Testis (tissue), 3 donors: ENCODE measurements around the gene SLC29A1. TPM values are rescaled to one million over a fixed set of nuclear protein-coding genes. Genes with fewer than 3 reads are reported as not detected.

Experiments used
- DNase-seq: peaks from one replicate; pipeline ENCODE4 v3.0.0-alpha.2; 2019
- H3K27ac ChIP-seq, 2 donors: fragments of 200-600 bp; sonication (generic); one replicate each; pipeline ENCODE4 v1.5.1; 2019
- H3K27me3 ChIP-seq: fragments of 200-600 bp; sonication (generic); one replicate; pipeline ENCODE4 v1.5.1; 2019
- H3K36me3 ChIP-seq: fragments of 200-600 bp; sonication (generic); one replicate; pipeline ENCODE4 v1.5.1; 2017; ENCODE audit warnings: low read depth; ENCODE audit errors: missing control alignments
- H3K4me1 ChIP-seq: fragments of 200-600 bp; sonication (generic); one replicate; pipeline ENCODE4 v1.5.1; 2019
- H3K4me3 ChIP-seq, 2 donors: fragments of 200-600 bp; sonication (generic); one replicate each; pipeline ENCODE4 v1.5.1; 2017 to 2019
- H3K9me3 ChIP-seq: fragments of 200-600 bp; sonication (generic); one replicate; pipeline ENCODE4 v1.5.1; 2017
- POLR2A ChIP-seq: fragments of 450-650 bp; IDR thresholded peaks from one replicate; pipeline ENCODE4 v1.6.1; 2017; ENCODE audit warnings: antibody characterized with exemption, mild to moderate bottlenecking, moderate library complexity
- WGBS, 2 donors: methylation state at CpG; one replicate each; pipeline ENCODE4 v1.1.5; 2018; 5-methylcytosine and 5-hydroxymethylcytosine counted together
- intact Hi-C: fragments of 100-400 bp; cut with DNase I; formaldehyde crosslinking; loops from one replicate; pipeline ENCODE4 v1.15.1; 2023; ENCODE audit warnings: low total_unique reads
- polyA plus RNA-seq: library from polyadenylated mRNA; stranded (reverse); fragments of 350-450 nt; fragmentation: Illumina TruSeq; extraction: RNeasy Lipid Tissue Mini Kit (QIAGEN cat#74804); gene quantifications from one replicate; pipeline ENCODE4 v1.2.3, GENCODE V29; 2014; ENCODE audit warnings: low read depth, low replicate concordance; ENCODE audit not compliant: insufficient read depth
- total RNA-seq, 2 donors: library from RNA; depleted of rRNA; stranded (reverse); fragments of >200 nt; gene quantifications; one replicate each; pipeline ENCODE4 v1.2.3, GENCODE V29; 2016
- TF ChIP-seq, protein P1 (sequence below), 3 experiments: fragments of 450-650 bp in 2 of 3; fragments of 200-600 bp in 1 of 3; sonication (generic) in 1 of 3; IDR thresholded peaks; one replicate each; pipeline ENCODE4 v1.5.1; 2016 to 2019; ENCODE audit warnings: antibody characterized with exemption in 3 of 3, mild to moderate bottlenecking in 2 of 3, moderate library complexity in 1 of 3

Gene SLC29A1
- total and polyA plus RNA-seq, 3 donors from 2014 or later, result 41.2 to 70.0 (median 51.3) TPM

DNA sequence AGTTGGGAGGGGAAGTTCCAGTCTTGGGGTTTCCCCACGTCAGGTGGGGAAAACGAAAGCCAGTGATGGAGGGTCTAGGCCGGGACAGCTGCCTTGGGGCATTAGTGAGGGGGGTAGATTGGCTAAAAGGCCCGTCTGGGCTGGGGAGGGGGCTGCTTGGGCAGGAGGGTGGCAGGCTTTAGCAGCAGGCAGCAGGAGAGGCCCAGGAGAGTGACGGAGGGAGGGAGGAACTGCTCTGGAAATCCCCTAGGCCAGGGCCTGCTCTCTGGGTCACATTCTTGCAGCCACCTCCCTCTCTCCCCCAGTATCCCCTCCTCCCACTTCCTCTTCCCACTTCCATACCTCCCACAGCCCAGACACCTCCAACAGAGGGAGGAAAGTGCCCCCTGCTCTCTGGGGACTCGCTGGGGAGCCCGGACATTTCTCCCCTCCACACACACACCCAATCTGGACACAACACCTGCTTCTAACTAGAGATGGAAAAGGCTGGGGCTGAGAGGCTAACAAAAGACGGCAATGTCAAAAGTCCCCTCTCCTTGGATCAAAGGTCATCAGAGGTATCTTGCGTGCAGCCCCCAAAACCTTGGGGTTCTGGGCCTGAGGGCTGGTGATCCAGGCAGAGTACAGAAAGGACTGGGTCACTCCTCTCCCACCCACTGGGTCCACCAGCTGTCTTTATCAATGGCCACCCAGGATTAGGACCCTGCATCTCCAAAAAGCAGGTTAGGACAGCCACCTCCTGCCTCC is 40.1 kb downstream of the SLC29A1 start:
- intact Hi-C loops, result loop anchor here (10.0 kb wide), 1 partner anchor 191 kb away; no protein-coding TSS in a partner anchor
- no peaks in the 10 kb centered on the region for H3K9me3 ChIP-seq
- peaks cover 23% of the 10 kb centered on the region for H3K4me1 ChIP-seq
- no peak for DNase-seq
- no peak overlapping the region for H3K4me3 ChIP-seq
- no peaks in the 10 kb centered on the region for H3K27me3 ChIP-seq
- no peak overlapping the region for H3K27ac ChIP-seq
- TF ChIP-seq, protein P1, sequence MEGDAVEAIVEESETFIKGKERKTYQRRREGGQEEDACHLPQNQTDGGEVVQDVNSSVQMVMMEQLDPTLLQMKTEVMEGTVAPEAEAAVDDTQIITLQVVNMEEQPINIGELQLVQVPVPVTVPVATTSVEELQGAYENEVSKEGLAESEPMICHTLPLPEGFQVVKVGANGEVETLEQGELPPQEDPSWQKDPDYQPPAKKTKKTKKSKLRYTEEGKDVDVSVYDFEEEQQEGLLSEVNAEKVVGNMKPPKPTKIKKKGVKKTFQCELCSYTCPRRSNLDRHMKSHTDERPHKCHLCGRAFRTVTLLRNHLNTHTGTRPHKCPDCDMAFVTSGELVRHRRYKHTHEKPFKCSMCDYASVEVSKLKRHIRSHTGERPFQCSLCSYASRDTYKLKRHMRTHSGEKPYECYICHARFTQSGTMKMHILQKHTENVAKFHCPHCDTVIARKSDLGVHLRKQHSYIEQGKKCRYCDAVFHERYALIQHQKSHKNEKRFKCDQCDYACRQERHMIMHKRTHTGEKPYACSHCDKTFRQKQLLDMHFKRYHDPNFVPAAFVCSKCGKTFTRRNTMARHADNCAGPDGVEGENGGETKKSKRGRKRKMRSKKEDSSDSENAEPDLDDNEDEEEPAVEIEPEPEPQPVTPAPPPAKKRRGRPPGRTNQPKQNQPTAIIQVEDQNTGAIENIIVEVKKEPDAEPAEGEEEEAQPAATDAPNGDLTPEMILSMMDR (IDR thresholded peaks at IDR 0.05), result no peak
- TF ChIP-seq POLR2A, result no peak
- H3K36me3 ChIP-seq, result no peaks in the 10 kb centered on the region
- 55 to 62% methylated on average over 9 of the region's 9 CpGs for WGBS, 2 donors

DNA sequence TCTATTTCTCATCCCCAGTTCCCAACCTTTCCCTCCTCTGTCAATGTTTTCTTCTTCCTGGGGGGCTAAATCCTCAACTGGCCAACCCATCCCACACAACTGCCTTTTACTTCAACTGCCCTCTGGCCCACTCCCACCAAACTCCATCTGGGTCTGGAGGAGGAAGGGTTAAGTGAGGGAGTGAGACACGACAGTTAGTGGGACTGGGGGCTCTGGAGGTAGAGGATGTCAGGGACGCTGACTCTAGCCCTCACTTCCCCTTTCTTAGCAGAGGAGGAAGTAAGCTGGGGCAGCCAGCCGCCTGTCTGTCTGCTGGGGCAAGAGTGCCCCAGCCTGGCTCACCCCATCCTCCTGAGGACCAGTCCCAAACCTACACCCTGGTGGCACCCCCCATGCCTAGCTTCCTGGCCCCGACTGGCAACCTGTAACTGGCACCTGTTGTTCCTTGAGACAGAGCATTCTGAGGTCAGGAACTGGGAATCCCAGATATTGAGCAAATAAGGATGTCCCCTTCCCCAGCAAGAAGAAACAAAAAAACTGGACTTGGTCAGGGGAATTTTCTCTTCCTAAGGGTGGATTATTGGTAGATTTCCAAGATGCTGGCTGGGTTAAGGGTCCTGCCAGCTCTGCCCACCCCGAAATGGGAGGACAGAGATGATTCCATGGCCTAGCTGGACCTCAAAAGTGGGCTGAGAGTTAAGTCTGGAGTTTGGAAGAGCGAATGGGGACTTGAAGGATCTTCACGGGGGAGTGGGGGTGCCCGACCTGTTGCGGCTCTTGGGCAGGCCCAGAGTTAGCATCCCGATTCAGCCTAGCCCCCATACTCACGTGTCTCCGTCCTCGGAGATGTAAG is 41.0 kb downstream of the SLC29A1 start:
- peak; percentile 33 for DNase-seq
- intact Hi-C loops, result loop anchor here (10.0 kb wide), 1 partner anchor 190 kb away; no protein-coding TSS in a partner anchor
- Histone ChIP-seq H3K4me3 (peak overlapping the region; percentile 85 to 87), H3K36me3 (no peaks in the 10 kb centered on the region), H3K9me3 (no peaks in the 10 kb centered on the region), H3K4me1 (peaks cover 23% of the 10 kb centered on the region), H3K27ac (peak overlapping the region; percentile 77 to 87), H3K27me3 (no peaks in the 10 kb centered on the region)
- WGBS, 2 donors, result 10% methylated on average over 9 to 13 of the region's 13 CpGs
- TF ChIP-seq, protein P1 (IDR thresholded peaks at IDR 0.05), result no peak
- no peak for TF ChIP-seq POLR2A

- peak within 1 kb of the TSS; percentile 85 to 87 for H3K4me3 ChIP-seq
- intact Hi-C loops, result loop anchor here (10.0 kb wide), 1 partner anchor 190 kb away; no protein-coding TSS in a partner anchor
- TF ChIP-seq POLR2A, result no peak
- TF ChIP-seq, protein P1 (IDR thresholded peaks at IDR 0.05), result peak in 1 of 3 experiments; percentile 25
- peak; percentile 98 for DNase-seq
- H3K36me3 ChIP-seq, result no peaks in the 10 kb centered on the region
- H3K9me3 ChIP-seq, result no peaks in the 10 kb centered on the region
- peak within 1 kb of the TSS; percentile 77 to 87 for H3K27ac ChIP-seq
- H3K4me1 ChIP-seq, result peaks cover 23% of the 10 kb centered on the region
- 0 to 1% methylated on average over 14 to 50 of the region's 72 CpGs for WGBS, 2 donors
- H3K27me3 ChIP-seq, result no peaks in the 10 kb centered on the region
These were observed 41.8 kb downstream of the SLC29A1 start, which contains the start of gene NFKBIE for GRCh38 chr6:44265007-44265721. Gene NFKBIE (minus strand): TSS chr6:44265551. CDS start chr6:44265346, 205 bp downstream.

GRCh38 chr6:44265722-44266233 is 42.4 kb downstream of the SLC29A1 start:
- WGBS, 2 donors, result 47 to 58% methylated on average over 17 of the region's 17 CpGs
- Histone ChIP-seq H3K27ac (peak overlapping the region in 1 of 2 donors; percentile 77), H3K9me3 (no peaks in the 10 kb centered on the region), H3K27me3 (no peaks in the 10 kb centered on the region), H3K4me1 (peaks cover 23% of the 10 kb centered on the region), H3K36me3 (no peaks in the 10 kb centered on the region), H3K4me3 (peak overlapping the region; percentile 85 to 87)
- DNase-seq, result no peak
- intact Hi-C loops, result loop anchor here (10.0 kb wide), 1 partner anchor 189 kb away; no protein-coding TSS in a partner anchor
- TF ChIP-seq, protein P1 (IDR thresholded peaks at IDR 0.05), result no peak
- TF ChIP-seq POLR2A, result no peak
